Measurements from ENCODE around the gene USP30. TPM values are rescaled to one million over a fixed set of nuclear protein-coding genes. Genes with fewer than 3 reads are reported as not detected.
A peak's percentile ranks its signal among the peaks of the same experiment; 100 is the strongest.

The USP30 gene
- total and polyA plus RNA-seq, 9 of the 15 experiments (the other 6 are each of a cell fraction or from before 2014, with no cell fraction given): 1.4 to 15.2 (median 7.0) TPM

GRCh38 chr12:109052414-109053323 lies at the start of gene USP30 (continued):
- TF ChIP-seq ZBTB11 (CRISPR knock-in tag; IDR thresholded peaks at IDR 0.05): peak; percentile 99 to 100 (median 100)
- TF ChIP-seq ZC3H11A (IDR thresholded peaks at IDR 0.05; ENCODE audit: low read depth, low read length): peak; percentile 86
- no peak for TF ChIP-seq ZNF76 (CRISPR knock-in tag; IDR thresholded peaks at IDR 0.05; ENCODE audit: borderline replicate concordance)
- TF ChIP-seq ZNF280A (IDR thresholded peaks at IDR 0.05; ENCODE audit: low read depth, partially characterized antibody): no peak
- no peak for TF ChIP-seq TCF3 (CRISPR knock-in tag; IDR thresholded peaks at IDR 0.05)
- peak; percentile 54 for TF ChIP-seq FOSL1 (tag; conservative IDR thresholded peaks at IDR 0.05)
- no peak for TF ChIP-seq ZSCAN32 (CRISPR knock-in tag; IDR thresholded peaks at IDR 0.05)
- TF ChIP-seq ZNF449 (CRISPR knock-in tag; IDR thresholded peaks at IDR 0.05): no peak
- TF ChIP-seq GATAD2B (IDR thresholded peaks at IDR 0.05; ENCODE audit: borderline replicate concordance): peak; percentile 50; the same call in 1 of the 2 replicates
- TF ChIP-seq ID3 (CRISPR knock-in tag; IDR thresholded peaks at IDR 0.05): no peak; the same call in 1 of the 2 replicates
- TF ChIP-seq ID3 (tag; IDR thresholded peaks at IDR 0.05): peak; percentile 71; the same call in 1 of the 2 replicates
- TF ChIP-seq CXXC5 (CRISPR knock-in tag; IDR thresholded peaks at IDR 0.05): peak; percentile 70
- TF ChIP-seq EP400 (IDR thresholded peaks at IDR 0.05): peak; percentile 44; the same call in 1 of the 2 replicates
- TF ChIP-seq GATA2 (CRISPR knock-in tag; IDR thresholded peaks at IDR 0.05): no peak
- no peak for TF ChIP-seq CEBPG (CRISPR knock-in tag; IDR thresholded peaks at IDR 0.05)
- TF ChIP-seq CEBPG (tag; conservative IDR thresholded peaks at IDR 0.05 in 1 of 2, IDR thresholded peaks at IDR 0.05 in 1 of 2): no peak
- no peak for TF ChIP-seq FOS (IDR thresholded peaks at IDR 0.05; ENCODE audit: extremely low read depth, insufficient read length)
- TF ChIP-seq NRF1 (conservative IDR thresholded peaks at IDR 0.05 in 1 of 2, IDR thresholded peaks at IDR 0.05 in 1 of 2): no peak; a peak in 1 of 4 replicates
- TF ChIP-seq TEAD2 (tag; IDR thresholded peaks at IDR 0.05): no peak

Data from K562 (cell line).